ENCODE results near the gene NISCH.

NISCH gene

GRCh38 chr3:52528586-52529375 lies 73.4 kb downstream of the NISCH start:
- DNase-seq: no peak

GRCh38 chr3:52529376-52530333 lies 74.3 kb downstream of the NISCH start:
- DNase-seq: no peak

- DNase-seq: no peak
Measured at GRCh38 chr3:52530918-52531826, 75.8 kb downstream of the NISCH start.

- no peak for DNase-seq
Measured at GRCh38 chr3:52531860-52532516, 76.6 kb downstream of the NISCH start.

GRCh38 chr3:52532517-52532837 lies 77.1 kb downstream of the NISCH start:
- peak; percentile 69 for DNase-seq

GRCh38 chr3:52532838-52533622 lies 77.6 kb downstream of the NISCH start:
- peak; percentile 80 for DNase-seq

- peak; percentile 86 for DNase-seq
Measured at GRCh38 chr3:52533623-52534280, 78.3 kb downstream of the NISCH start, which contains the start of gene NT5DC2. Gene NT5DC2, minus strand, starts transcription at chr3:52533857. Its CDS starts 120 bp downstream, at chr3:52533737.

GRCh38 chr3:52534281-52535183 lies 79.1 kb downstream of the NISCH start:
- DNase-seq: no peak

- no peak for DNase-seq
Measured at GRCh38 chr3:52535411-52536111, 80.2 kb downstream of the NISCH start.

- DNase-seq: no peak
Measured at GRCh38 chr3:52536112-52536368, 80.6 kb downstream of the NISCH start.

GRCh38 chr3:52536369-52537164 lies 81.2 kb downstream of the NISCH start, which contains the start of gene UQCC5:
Gene UQCC5, plus strand, starts transcription at chr3:52536605. Its CDS starts 151 bp downstream, at chr3:52536756.
- peak; percentile 96 for DNase-seq

GRCh38 chr3:52537165-52537620 lies 81.8 kb downstream of the NISCH start:
- DNase-seq: no peak

GRCh38 chr3:52537726-52538421 lies 82.5 kb downstream of the NISCH start:
- DNase-seq: peak; percentile 55

GRCh38 chr3:52539010-52539653 lies 83.7 kb downstream of the NISCH start:
- peak; percentile 52 for DNase-seq

GRCh38 chr3:52541050-52541449 lies 85.6 kb downstream of the NISCH start:
- no peak for DNase-seq

Data from activated CD8-positive, alpha-beta memory T cell treated with anti-CD3 and anti-CD28 coated beads for 24 hours (primary cell).